Stimulated activated naive CD4-positive, alpha-beta T cell (primary cell): ENCODE results near the gene CHAC1.

Experiments used
- DNase-seq, 6 experiments: peaks; one replicate each; lab custom pipeline; 2025; lab: John Stamatoyannopoulos, UW

The CHAC1 gene

GRCh38 chr15:40985541-40986330 is 32.5 kb downstream of the CHAC1 start:
- no peak for DNase-seq

- no peak for DNase-seq
Observed at GRCh38 chr15:40986820-40987219, 33.5 kb downstream of the CHAC1 start.

GRCh38 chr15:40988156-40988555 is 34.9 kb downstream of the CHAC1 start:
- no peak for DNase-seq

- DNase-seq = no peak
Observed at GRCh38 chr15:40990080-40990479, 36.8 kb downstream of the CHAC1 start.

GRCh38 chr15:40990789-40991188 is 37.5 kb downstream of the CHAC1 start:
- DNase-seq = no peak

GRCh38 chr15:40991355-40991754 is 38.1 kb downstream of the CHAC1 start:
- no peak for DNase-seq

GRCh38 chr15:40992241-40992741 is 39.0 kb downstream of the CHAC1 start:
- DNase-seq = no peak

- no peak for DNase-seq
Observed at GRCh38 chr15:40992825-40993224, 39.6 kb downstream of the CHAC1 start.

GRCh38 chr15:40995656-40996055 is 42.4 kb downstream of the CHAC1 start:
- no peak for DNase-seq

GRCh38 chr15:40999190-40999589 is 45.9 kb downstream of the CHAC1 start:
- DNase-seq = no peak

- DNase-seq = no peak
Observed at GRCh38 chr15:41001524-41002214, 48.4 kb downstream of the CHAC1 start.

GRCh38 chr15:41004490-41004889 is 51.2 kb downstream of the CHAC1 start:
- DNase-seq = no peak
